Sciatic nerve (tissue), 2 donors: ENCODE measurements around the gene SP4. TPM values are rescaled to one million over a fixed set of nuclear protein-coding genes. Genes with fewer than 3 reads are reported as not detected.
A peak's percentile ranks its signal among the peaks of the same experiment; 100 is the strongest.
"Not testable (repeated sequence)": the region's sequence is repeated elsewhere in the genome, so short reads cannot be mapped to it uniquely, and the experiment has no call there.

ENCODE experiments used
- ATAC-seq: fragments of 200-7000 bp; cut with Tn5 transposase; one replicate; pipeline ENCODE4 v1.9.1; 2020; ENCODE audit warnings: mild to moderate bottlenecking, moderate library complexity
- DNase-seq: peaks from one replicate; pipeline ENCODE4 v3.0.0-alpha.2; 2020; ENCODE audit warnings: low spot score
- intact Hi-C: fragments of 100-400 bp; cut with DNase I; formaldehyde crosslinking; loops from one replicate; pipeline ENCODE4 v1.14.2; 2022
- total RNA-seq: library from RNA; stranded (reverse); fragmentation: NEBNext Ultra II Directional; extraction: Animal tissue kit (Norgen Biotek cat#: 25700); gene quantifications from one replicate; pipeline ENCODE4 v1.2.1, GENCODE V29; 2021
- donor health status: DM: no; HTN: no; CAD: no.
- donor health status: DM: no; HTN: no; CAD: no.

Gene SP4
- total RNA-seq, 1 donor from 2014 or later, result 11.7 TPM

DNA sequence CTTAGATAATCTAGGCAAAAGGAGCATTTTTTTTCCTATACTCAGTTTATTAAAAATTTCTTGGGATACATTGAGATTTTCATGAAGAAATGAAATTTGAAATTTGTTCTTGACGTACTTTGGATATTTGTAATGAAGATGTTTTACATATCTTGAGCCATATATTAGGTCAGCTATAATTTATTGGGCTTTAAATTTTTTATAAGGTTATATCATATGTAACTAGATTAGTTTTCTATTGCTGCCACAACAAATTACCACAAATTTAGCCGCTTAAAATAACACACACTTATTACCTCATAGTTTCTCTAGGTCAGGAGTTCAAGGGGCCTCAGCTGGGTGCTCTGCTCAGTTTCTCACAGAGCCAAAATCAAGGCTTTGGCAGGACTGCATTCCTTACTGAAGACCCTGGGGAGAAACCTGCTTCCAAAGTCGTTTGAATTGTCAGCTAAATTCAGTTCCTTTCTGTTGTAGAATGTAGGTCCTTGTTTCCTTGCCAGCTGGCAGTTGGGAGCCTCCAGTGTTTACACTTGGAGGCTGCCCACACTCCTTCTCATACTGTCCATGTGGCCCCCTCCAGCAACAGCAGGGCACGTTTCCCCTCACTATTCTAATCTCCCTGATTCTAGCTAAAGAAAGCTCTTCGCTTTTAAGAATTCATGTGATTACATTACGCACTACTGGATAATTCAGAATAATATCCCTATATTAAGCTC is 72.4 kb downstream of the SP4 start:
- DNase-seq, result no peak
- intact Hi-C loops, result no loop called here
- ATAC-seq, result no peak

GRCh38 chr7:21504021-21504420 is 76.1 kb downstream of the SP4 start:
- no peak for DNase-seq
- ATAC-seq, result no peak
- intact Hi-C loops, result no loop called here

GRCh38 chr7:21507627-21508343 is 79.9 kb downstream of the SP4 start:
- ATAC-seq, result peak; percentile 53
- intact Hi-C loops, result no loop called here

GRCh38 chr7:21508538-21508937 is 80.7 kb downstream of the SP4 start:
- ATAC-seq (no peak), DNase-seq (no peak)
- intact Hi-C loops, result no loop called here

More at GRCh38 chr7:21507627-21508343, 79.9 kb downstream of the SP4 start:
- no peak for DNase-seq

DNA sequence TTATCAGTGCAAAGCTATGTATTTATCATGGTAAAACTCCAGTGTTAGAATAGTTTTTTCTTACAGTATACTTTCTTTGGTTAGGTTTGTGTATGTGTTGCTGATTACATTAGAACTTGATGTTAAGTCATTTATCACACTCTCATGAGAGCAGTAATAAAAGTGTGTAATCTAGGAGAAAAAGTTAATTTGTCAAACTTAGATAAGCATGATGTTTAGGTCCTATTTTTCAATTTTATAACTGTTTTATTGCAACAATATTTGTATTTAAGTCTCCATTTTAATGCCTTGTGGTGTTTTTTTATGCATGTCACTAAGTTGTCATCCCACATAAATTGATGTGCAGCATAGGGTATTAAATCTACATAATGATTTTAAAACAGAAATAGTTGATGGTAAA is 86.2 kb downstream of the SP4 start:
- DNase-seq (no peak), ATAC-seq (no peak)
- intact Hi-C loops, result no loop called here

GRCh38 chr7:21524680-21525079 is 96.8 kb downstream of the SP4 start:
- ATAC-seq (no peak), DNase-seq (no peak)
- intact Hi-C loops, result no loop called here

- intact Hi-C loops, result no loop called here
- DNase-seq (no peak), ATAC-seq (no peak)
These were observed 98.1 kb downstream of the SP4 start for GRCh38 chr7:21526007-21526406.

DNA sequence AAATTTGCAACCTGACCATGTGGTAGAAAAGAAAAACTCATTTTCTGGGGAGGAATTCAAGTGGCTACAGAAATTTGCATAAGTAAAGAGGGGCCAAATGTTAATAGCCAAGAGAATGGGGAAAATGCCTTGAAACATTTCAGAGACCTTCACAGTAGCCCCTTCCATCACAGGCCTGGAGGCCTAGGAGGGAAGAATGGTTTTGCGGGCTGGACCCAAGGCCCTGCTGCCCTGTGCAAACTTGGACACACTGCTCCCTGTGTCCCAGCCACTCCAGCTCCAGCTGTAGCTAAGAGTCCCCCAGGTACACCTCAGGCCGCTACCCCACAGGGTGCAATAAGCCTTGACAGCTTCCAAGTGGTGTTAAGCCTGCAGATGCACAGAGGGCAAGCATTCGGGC is 98.6 kb downstream of the SP4 start:
- no peak for ATAC-seq
- intact Hi-C loops, result no loop called here
- DNase-seq, result no peak

DNA sequence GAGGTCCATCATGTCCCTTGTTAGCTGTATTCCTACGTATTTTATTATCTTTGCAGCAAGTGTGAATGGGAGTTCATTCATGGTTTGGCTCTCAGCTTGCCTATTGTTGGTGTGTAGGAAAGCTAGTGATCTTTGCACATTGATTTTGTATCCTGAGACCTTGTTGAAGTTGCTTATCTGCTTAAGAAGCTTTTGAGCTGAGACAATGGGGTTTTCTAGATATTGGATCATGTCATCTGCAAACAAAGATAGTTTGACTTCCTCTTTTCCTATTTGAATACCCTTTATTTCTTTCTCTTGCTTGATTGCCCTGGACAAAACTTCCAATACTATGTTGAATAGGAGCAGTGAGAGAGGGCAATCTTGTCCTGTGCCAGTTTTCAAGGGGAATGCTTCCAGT is 104.6 kb downstream of the SP4 start:
- DNase-seq, ATAC-seq, intact Hi-C loops: not testable (repeated sequence)

- intact Hi-C loops, DNase-seq, ATAC-seq: not testable (repeated sequence)
These were observed 105.8 kb downstream of the SP4 start for GRCh38 chr7:21533646-21534045.

DNA sequence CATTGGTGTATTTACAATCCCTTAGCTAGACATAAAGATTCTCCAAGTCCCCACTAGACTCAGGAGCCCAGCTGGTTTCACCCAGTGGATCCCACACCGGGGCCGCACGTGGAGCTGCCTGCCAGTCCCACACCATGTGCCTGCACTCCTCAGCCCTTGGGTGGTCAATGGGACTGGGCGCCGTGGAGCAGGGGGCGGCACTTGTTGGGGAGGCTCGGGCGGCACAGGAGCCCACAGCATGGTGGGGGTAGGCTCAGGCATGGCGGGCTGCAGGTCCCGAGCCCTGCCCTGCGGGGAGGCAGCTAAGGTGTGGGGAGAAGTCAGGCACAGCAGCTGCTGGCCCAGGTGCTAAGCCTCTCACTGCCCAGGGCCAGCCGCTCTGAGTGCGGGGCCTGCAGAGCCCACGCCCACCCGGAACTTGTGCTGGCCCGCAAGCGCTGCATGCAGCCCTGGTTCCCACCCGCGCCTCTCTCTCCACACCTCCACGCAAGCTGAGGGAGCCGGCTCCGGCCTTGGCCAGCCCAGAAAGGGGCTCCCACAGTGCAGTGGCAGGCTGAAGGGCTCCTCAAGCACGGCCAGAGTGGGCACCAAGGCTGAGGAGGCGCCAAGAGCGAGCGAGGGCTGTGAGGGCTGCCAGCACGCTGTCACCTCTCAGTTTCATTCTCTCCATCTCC is 108.7 kb downstream of the SP4 start:
- DNase-seq, intact Hi-C loops, ATAC-seq: not testable (repeated sequence)

- ATAC-seq, result no peak
- intact Hi-C loops, result no loop called here
- DNase-seq, result no peak
These were observed 111.1 kb downstream of the SP4 start for GRCh38 chr7:21538936-21539495.

- intact Hi-C loops, result no loop called here
- ATAC-seq, result peak; percentile 46
- DNase-seq, result no peak
These were observed 115.1 kb downstream of the SP4 start, which contains the start of gene DNAH11 for GRCh38 chr7:21542891-21543527. DNAH11 (plus strand) TSS chr7:21543039; CDS start chr7:21543246, 207 bp downstream.

DNA sequence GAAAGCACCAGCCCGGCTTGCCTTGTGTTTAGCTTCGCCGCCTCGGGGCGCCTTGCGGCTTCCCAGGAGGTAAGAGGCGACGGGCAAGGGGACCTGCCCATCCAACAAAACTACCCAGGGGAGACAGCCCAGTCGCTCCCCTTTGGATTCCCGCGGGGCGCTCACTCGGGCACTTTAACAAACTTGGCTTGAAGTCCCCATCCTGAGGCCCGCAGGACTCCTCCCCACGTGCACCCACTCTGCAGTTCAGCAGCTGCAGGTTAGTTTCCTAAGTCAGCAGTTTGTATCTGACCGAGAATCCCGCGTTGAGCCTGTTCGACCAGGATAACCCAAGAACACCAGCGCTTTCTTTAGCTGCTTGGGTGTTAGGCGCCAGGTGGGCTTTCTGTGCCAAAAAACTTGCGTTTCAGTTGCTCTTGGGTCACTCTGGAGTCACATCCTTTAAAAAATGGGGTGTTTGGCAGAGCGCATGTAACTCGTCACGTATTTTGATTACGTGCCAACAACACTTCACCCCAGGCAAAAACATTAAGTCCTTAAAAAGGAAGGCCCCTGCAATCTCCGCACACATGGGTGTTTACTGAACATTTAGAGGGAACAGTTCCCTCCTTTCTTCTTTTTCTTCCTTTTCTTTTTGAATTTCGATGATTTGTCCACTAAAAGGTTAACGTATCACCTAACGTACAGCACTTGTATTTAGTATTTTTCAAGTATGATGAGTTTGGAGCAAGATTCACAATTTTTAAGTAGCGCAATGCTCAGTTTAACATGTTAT is 115.8 kb downstream of the SP4 start:
- DNase-seq, result no peak
- intact Hi-C loops, result no loop called here
- ATAC-seq, result no peak

GRCh38 chr7:21544303-21544656 is 116.4 kb downstream of the SP4 start:
- ATAC-seq (no peak), DNase-seq (no peak)
- intact Hi-C loops, result no loop called here

DNA sequence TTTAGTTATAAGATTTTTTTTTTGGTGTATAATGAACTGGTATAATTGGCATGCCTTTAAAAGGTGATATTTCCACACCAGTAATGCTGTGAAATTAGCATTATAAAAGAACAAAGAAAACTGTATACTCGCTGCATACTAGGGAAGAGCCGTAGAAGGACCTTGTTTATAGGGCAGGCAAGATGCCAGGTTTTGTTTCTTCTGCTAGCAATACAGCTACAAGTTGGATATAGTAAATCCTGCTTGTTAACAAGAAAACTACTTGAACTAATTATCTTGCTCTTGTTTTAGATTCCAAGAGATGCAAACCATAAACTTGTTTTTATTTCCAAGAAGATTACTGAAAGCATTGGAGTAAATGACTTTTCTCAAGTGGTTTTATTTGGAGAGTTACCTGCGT is 116.8 kb downstream of the SP4 start:
- ATAC-seq (no peak), DNase-seq (no peak)
- intact Hi-C loops, result no loop called here

DNA sequence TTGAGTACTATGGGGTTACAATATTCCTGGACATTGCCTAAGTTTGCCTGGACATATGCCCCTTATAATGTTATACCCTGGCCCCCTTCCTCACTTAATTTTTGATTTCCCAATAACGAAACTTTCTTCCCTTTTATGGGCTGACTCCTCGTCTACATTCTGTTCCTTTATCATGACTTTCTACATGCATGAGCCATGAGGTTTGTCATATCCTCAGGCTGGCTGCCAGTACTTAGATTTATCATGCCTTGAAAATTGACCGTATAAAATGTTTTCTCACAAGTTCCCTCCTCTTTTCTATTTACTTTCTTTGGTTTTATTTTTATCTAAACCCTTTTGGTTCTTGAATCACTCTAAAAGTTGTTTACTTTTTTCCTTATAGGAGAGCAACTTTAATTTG is 119.6 kb downstream of the SP4 start:
- intact Hi-C loops, result no loop called here
- DNase-seq (no peak), ATAC-seq (no peak)

GRCh38 chr7:21548491-21548890 is 120.6 kb downstream of the SP4 start:
- DNase-seq (no peak), ATAC-seq (no peak)
- intact Hi-C loops, result no loop called here

- intact Hi-C loops, result no loop called here
- no peak for ATAC-seq
These were observed 122.2 kb downstream of the SP4 start for GRCh38 chr7:21550076-21550475.

More at GRCh38 chr7:21550076-21550475, 122.2 kb downstream of the SP4 start:
- DNase-seq, result no peak
